ENCODE results near the gene DNAH11. TPM values are rescaled to one million over a fixed set of nuclear protein-coding genes. Genes with fewer than 3 reads are reported as not detected.
"Not testable (repeated sequence)": the region's sequence is repeated elsewhere in the genome, so short reads cannot be mapped to it uniquely, and the experiment has no call there.

Gene DNAH11
- total and polyA plus RNA-seq, 4 donors: 0.05 to 0.50 (median 0.11) TPM

- WGBS: 99% methylated on average over 3 of the region's 3 CpGs
- H3K9me3 ChIP-seq (ENCODE audit: control insufficient read depth in 4 of 4, low read length in 3 of 4): no peaks in the 10 kb centered on the region
- H3K27me3 ChIP-seq (ENCODE audit: control insufficient read depth in 4 of 4, insufficient read depth in 4 of 4, low read length in 3 of 4): no peaks in the 10 kb centered on the region
- no peaks in the 10 kb centered on the region for H3K36me3 ChIP-seq (ENCODE audit: control insufficient read depth in 4 of 4, insufficient read depth in 3 of 4, low read depth in 1 of 4, low read length in 3 of 4)
- TF ChIP-seq FOXA2 (IDR thresholded peaks at IDR 0.05): no peak
- TF ChIP-seq GABPA (IDR thresholded peaks at IDR 0.05 in 1 of 2, conservative IDR thresholded peaks at IDR 0.05 in 1 of 2): no peak
- no peak for TF ChIP-seq REST (IDR thresholded peaks at IDR 0.05)
- TF ChIP-seq CTCF (IDR thresholded peaks at IDR 0.05; ENCODE audit: low read depth, low read length, missing input control): no peak
- TF ChIP-seq RXRA (IDR thresholded peaks at IDR 0.05): no peak
- TF ChIP-seq HNF4A (conservative IDR thresholded peaks at IDR 0.05): no peak
- no peak for TF ChIP-seq HNF4G (IDR thresholded peaks at IDR 0.05)
- TF ChIP-seq JUND (IDR thresholded peaks at IDR 0.05): no peak
- no peak for TF ChIP-seq EGR1 (IDR thresholded peaks at IDR 0.05; ENCODE audit: low read depth in 2 of 2)
- TF ChIP-seq TAF1 (conservative IDR thresholded peaks at IDR 0.05): no peak
- no peak for TF ChIP-seq NR2F2 (IDR thresholded peaks at IDR 0.05)
- TF ChIP-seq ZBTB33 (IDR thresholded peaks at IDR 0.05): no peak
- no peak for TF ChIP-seq MAX (IDR thresholded peaks at IDR 0.05)
- no peak for TF ChIP-seq SP1 (IDR thresholded peaks at IDR 0.05)
- no peak for TF ChIP-seq RAD21 (IDR thresholded peaks at IDR 0.05)
- no peak for TF ChIP-seq ATF3 (IDR thresholded peaks at IDR 0.05)
- no peak for TF ChIP-seq FOXA1 (IDR thresholded peaks at IDR 0.05)
- no peak for TF ChIP-seq YY1 (IDR thresholded peaks at IDR 0.05)
- H3K27ac ChIP-seq (ENCODE audit: low read depth in 1 of 2, low read length in 2 of 2): no peak overlapping the region
- no peak for DNase-seq (ENCODE audit: low spot score)
- no peak overlapping the region for H3K4me3 ChIP-seq (ENCODE audit: low read depth in 1 of 3, low read length in 3 of 3)
- no peaks in the 10 kb centered on the region for H3K4me1 ChIP-seq (ENCODE audit: control insufficient read depth in 4 of 4, insufficient read depth in 4 of 4, low read length in 3 of 4)
- no peak overlapping the region for H3K9ac ChIP-seq (ENCODE audit: low read depth in 1 of 2, low read length in 2 of 2)
Measured at GRCh38 chr7:21883069-21883468, 340.2 kb downstream of the DNAH11 start.

GRCh38 chr7:21883501-21883900, 340.7 kb downstream of the DNAH11 start:
- not testable (repeated sequence) for DNase-seq (ENCODE audit: low spot score); H3K4me1 ChIP-seq (ENCODE audit: control insufficient read depth in 4 of 4, insufficient read depth in 4 of 4, low read length in 3 of 4); H3K36me3 ChIP-seq (ENCODE audit: control insufficient read depth in 4 of 4, insufficient read depth in 3 of 4, low read depth in 1 of 4, low read length in 3 of 4); H3K27ac ChIP-seq (ENCODE audit: low read depth in 1 of 2, low read length in 2 of 2); H3K4me3 ChIP-seq (ENCODE audit: low read depth in 1 of 3, low read length in 3 of 3); H3K9me3 ChIP-seq (ENCODE audit: control insufficient read depth in 4 of 4, low read length in 3 of 4); H3K27me3 ChIP-seq (ENCODE audit: control insufficient read depth in 4 of 4, insufficient read depth in 4 of 4, low read length in 3 of 4); H3K9ac ChIP-seq (ENCODE audit: low read depth in 1 of 2, low read length in 2 of 2)
- 97% methylated on average over 2 of the region's 2 CpGs for WGBS

All from liver (tissue), 9 donors.